Ishikawa (cell line): ENCODE measurements around the gene FUBP3.

ENCODE experiments used
- CEBPB ChIP-seq: IDR thresholded peaks from 2 replicates; pipeline ENCODE4 v1.6.1; 2012
- CREB1 ChIP-seq: IDR thresholded peaks from 2 replicates; pipeline ENCODE4 v1.6.1; 2012; ENCODE audit warnings: low read depth
- EP300 ChIP-seq: IDR thresholded peaks from 2 replicates; pipeline ENCODE4 v1.6.1; 2012; ENCODE audit warnings: borderline replicate concordance
- FOXM1 ChIP-seq: IDR thresholded peaks from 2 replicates; pipeline ENCODE4 v1.6.1; 2012; ENCODE audit warnings: low read depth, borderline replicate concordance
- MAX ChIP-seq: IDR thresholded peaks from 2 replicates; pipeline ENCODE4 v1.6.1; 2012
- RAD21 ChIP-seq: IDR thresholded peaks from 2 replicates; pipeline ENCODE4 v1.6.1; 2012; ENCODE audit warnings: low read depth
- REST ChIP-seq: IDR thresholded peaks from 2 replicates; pipeline ENCODE4 v1.6.1; 2012; ENCODE audit warnings: low read depth, mild to moderate bottlenecking
- TAF1 ChIP-seq: IDR thresholded peaks from 2 replicates; pipeline ENCODE4 v1.6.1; 2012; ENCODE audit warnings: low read depth, mild to moderate bottlenecking
- TCF12 ChIP-seq: IDR thresholded peaks from 2 replicates; pipeline ENCODE4 v1.6.1; 2012; ENCODE audit warnings: low read depth
- YY1 ChIP-seq: IDR thresholded peaks from 2 replicates; pipeline ENCODE4 v1.6.1; 2012; ENCODE audit warnings: low read depth

GRCh38 chr9:130662099-130662969, 83.0 kb downstream of the FUBP3 start:
- TF ChIP-seq TAF1 (no peak), TCF12 (no peak), RAD21 (no peak), EP300 (no peak), REST (no peak), YY1 (no peak), MAX (no peak), FOXM1 (no peak), CEBPB (no peak), CREB1 (no peak)
